Measurements from ENCODE around the gene TSEN2.

DNA sequence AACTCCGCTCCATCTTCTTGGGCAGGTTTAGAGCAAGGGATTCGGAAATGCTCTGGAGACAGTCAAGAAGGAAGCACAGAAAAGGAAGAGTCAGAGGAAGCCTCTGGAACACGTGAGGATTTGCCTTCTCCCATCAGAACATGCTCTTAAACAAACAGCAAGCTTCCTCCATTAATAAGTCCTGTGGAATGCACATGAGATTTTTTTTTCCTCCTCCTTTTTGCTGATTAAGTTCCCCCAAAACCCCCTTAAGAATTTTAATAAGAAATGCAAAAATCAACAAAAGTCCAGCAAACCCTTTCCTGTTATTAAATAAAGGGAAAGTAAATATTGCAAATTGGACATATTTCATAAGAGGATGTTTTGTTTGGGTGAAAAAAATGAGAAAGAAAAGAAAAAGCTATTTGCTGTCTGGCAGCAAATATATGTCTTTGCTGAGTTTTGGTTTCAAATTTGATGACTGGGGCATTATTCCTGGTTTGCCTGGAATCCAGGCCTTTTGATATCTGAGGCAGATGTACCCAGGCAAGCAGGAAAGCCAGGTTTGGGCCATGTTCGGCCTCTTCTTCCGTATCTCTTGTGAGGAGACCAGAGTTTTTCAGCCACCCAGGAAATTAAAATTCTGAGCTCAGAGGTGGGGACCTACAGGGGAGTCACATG lies 7.9 kb upstream of the TSEN2 start:
- no peak for TF ChIP-seq EZH2 (IDR thresholded peaks at IDR 0.05; ENCODE audit: low read depth)
- TF ChIP-seq, protein P1, sequence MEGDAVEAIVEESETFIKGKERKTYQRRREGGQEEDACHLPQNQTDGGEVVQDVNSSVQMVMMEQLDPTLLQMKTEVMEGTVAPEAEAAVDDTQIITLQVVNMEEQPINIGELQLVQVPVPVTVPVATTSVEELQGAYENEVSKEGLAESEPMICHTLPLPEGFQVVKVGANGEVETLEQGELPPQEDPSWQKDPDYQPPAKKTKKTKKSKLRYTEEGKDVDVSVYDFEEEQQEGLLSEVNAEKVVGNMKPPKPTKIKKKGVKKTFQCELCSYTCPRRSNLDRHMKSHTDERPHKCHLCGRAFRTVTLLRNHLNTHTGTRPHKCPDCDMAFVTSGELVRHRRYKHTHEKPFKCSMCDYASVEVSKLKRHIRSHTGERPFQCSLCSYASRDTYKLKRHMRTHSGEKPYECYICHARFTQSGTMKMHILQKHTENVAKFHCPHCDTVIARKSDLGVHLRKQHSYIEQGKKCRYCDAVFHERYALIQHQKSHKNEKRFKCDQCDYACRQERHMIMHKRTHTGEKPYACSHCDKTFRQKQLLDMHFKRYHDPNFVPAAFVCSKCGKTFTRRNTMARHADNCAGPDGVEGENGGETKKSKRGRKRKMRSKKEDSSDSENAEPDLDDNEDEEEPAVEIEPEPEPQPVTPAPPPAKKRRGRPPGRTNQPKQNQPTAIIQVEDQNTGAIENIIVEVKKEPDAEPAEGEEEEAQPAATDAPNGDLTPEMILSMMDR (conservative IDR thresholded peaks at IDR 0.05) = no peak
